NAMALWA (cell line): ENCODE data around the gene NRM.
A peak's percentile ranks its signal among the peaks of the same experiment; 100 is the strongest.
"Not testable (repeated sequence)": the region's sequence is repeated elsewhere in the genome, so short reads cannot be mapped to it uniquely, and the experiment has no call there.

Experiments
- DNase-seq: peaks from one replicate; pipeline ENCODE4 v3.0.0-alpha.2; 2015; ENCODE audit warnings: low spot score

NRM gene, protein sequence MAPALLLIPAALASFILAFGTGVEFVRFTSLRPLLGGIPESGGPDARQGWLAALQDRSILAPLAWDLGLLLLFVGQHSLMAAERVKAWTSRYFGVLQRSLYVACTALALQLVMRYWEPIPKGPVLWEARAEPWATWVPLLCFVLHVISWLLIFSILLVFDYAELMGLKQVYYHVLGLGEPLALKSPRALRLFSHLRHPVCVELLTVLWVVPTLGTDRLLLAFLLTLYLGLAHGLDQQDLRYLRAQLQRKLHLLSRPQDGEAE

DNA sequence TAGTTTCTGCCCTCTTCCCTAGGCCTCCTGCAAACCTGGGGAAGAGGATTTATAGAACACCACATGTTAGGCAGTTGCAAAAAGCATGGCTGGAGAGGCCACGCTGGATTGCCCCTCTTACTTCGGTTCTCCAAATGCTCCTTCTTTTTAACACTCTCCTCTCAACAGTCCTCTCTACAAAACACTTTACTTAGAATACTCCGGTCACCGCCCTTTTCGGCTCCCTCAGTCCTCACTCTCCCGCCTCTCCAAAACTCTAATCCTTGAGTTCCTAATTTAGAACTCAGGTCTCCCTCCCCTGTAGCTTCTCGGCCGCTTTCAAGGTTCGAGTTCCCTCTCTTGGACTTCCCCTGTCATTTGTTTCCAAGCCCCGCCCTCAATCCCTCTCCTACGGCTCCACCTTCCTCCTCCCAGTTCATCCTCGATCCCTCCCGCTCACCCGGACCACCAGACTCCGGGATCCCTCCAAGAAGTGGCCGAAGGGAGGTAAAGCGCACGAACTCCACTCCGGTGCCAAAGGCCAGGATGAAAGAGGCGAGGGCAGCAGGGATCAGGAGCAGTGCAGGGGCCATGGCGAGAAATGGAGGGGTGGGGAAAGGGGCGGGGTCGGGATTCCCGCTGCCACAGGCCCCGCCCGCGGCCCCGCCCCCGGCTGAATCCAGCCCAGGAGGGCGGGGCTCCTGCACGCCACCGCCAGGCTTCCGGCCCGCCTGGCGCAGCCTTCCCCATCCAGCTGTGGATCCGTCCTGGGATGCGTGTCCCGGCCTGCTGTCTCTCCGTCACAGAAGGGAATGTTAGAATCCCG is at the start of gene NRM:
NRM (minus strand) TSS at position 582 of the 805 bp plus-strand sequence; CDS start at position 572, 10 bp downstream.
- DNase-seq: peak; percentile 79

DNA sequence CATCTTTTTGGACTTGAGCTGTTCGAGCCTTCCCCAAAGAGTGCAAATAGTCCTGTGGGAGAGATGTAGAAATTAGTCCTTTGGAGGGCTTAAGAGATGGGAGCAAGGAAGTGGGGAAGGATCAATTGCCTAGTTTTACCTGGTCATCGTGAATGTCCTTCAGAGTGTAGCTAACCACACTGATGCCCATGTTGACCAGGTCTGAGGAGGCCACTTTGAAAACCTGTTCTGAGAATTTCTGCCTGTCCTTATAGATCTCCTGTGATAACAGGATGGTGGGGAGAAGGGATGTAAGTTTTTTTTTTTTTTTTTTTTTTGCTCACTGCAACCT is 49.7 kb upstream of the NRM start:
- DNase-seq: no peak

DNA sequence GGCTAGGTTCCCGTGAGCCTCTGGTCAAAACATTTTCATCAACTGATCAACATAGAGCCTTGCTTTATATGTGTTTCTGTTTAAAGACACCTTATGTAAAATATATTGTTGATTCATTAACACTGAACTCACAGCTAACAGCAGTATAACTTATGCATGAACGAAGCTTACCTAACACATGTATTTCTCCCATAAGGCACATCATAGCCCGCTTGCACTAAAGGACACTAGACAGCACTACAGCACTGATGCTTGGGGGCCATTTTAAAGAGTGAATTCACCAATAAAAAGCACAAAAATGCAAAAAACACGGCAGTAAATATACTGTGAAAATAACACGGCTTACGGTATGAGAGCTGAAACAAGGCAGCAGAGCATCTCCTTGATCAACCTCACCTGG is 47.7 kb upstream of the NRM start:
- no peak for DNase-seq

DNA sequence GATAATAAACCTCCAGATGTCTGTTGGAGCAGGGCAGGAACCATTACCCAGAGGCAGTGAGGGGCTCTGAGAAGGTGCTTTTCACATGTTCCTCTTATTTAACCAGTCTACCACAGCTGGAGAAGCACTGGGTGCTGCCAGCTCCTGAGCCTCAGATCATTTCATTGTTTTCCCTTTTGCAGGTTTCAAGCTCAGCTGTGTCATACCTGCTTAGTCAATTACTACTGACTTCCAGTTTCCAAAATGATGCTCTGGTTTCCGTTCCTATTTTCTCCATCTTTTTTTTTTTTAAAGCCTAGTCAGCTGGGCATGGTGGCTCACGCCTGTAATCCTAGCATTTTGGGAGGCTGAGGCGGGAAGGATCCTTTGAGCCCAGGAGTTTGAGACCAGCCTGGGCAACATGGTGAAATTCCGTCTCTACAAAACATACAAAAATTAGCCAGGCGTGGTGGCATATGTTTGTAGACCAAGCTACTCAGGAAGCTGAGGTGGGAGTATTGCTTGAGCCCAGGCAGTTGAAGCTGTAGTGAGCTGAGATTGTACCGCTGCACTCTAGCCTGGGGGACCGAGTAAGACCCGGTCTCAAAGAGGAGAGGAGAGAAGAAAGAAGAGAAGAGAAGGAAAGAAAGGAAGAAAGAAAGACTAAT is 45.0 kb upstream of the NRM start:
- DNase-seq: peak; percentile 35

DNA sequence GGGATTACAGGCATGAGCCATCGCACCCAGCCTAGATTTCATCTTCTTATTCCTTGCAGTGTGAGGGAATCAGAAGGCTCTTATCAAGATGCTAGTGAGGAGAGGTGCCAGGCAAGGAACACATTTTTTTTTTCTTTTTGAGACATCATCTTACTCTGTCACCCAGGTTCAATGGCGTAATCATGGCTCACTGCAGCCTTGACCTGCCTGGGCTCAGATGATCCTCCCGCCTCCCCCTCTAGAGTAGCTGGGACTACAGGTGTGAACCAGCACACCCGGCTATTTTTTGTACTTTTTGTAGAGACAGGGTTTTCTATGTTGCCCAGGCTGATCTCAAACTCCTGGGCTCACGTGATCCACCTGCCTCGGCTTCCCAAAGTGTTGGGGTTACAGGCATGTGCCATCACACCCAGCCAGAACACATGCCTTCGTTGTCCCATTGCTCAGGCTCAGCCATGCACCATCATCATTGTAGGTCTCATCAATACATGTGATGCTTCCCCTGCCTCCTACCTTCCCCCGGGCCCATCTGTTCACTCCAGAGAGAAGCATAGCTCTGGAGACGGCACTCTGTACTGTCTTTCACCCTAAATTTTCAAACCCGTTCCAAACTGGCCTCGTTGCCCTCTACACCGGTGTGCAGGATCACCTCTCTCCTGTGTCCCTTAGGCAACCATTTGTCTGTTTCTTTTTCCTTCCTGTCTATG is 41.6 kb upstream of the NRM start:
- DNase-seq: no peak

DNA sequence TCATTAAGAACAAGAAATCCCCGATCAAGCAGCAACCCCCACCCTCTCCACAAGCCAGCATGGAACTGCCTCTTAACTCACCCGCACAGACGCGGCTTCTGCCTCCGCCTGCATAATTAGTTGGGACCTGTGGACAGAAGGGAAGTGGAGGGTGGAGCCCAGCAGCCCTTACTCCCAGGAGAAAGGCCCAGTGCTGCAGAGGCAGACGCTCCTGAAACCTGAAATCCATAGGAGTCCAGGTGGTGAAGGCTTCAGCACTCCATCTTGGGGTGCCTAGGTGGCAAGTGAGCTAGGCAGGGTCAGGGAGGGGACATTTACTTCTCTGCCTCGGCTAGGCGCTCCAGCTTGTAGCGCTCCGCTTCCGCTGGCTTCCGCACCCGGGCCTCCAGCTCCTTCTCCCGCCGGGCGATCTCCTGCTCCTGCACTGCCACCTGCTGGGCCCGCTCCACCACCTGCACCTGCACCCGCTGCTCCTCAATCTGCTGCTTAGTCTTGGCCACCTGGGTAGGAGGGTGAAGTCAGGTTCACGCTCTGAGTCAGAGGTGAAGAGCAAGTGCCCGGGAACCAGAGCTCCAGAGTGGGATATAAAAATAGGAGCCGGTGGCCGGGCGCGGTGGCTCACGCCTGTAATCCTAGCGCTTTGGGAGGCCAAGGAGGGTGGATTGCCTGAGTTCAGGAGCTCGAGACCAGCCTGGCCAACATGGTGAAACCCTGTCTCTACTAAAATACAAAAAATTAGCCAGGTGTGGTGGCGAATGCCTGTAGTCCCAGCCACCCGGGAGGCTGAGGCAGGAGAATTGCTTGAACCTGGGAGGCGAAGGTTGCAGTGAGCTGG is 40.0 kb upstream of the NRM start:
- DNase-seq: peak; percentile 85

DNA sequence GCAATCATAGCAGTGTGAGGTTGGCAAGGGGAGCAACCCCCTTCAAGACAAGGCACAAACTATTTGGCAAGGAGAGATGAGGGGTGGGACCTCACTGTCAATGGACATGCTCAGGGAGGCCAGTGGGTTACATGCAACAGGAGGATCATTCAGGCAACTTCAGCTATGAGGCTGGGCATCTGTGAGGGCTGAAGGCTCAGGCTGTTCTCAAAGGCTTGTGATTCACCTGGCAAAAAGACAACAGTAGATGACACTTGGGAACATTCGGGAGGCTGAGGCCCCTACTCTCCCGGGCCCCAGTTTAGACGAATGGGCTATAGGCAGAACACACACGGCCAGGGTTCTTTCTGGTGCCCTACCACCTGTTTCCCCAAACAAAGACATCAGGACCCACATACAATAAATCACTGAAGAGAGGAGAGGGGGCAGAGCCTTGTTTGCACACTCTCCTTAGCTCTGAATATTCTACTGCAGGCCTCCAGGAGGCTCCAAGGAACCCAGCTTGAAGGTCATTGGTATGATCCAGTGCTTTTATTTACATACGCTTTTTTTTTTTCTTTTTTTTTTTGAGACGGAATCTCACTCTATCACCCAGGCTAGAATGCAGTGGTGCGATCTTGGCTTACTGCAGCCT is 37.3 kb upstream of the NRM start:
- DNase-seq: peak; percentile 46

DNA sequence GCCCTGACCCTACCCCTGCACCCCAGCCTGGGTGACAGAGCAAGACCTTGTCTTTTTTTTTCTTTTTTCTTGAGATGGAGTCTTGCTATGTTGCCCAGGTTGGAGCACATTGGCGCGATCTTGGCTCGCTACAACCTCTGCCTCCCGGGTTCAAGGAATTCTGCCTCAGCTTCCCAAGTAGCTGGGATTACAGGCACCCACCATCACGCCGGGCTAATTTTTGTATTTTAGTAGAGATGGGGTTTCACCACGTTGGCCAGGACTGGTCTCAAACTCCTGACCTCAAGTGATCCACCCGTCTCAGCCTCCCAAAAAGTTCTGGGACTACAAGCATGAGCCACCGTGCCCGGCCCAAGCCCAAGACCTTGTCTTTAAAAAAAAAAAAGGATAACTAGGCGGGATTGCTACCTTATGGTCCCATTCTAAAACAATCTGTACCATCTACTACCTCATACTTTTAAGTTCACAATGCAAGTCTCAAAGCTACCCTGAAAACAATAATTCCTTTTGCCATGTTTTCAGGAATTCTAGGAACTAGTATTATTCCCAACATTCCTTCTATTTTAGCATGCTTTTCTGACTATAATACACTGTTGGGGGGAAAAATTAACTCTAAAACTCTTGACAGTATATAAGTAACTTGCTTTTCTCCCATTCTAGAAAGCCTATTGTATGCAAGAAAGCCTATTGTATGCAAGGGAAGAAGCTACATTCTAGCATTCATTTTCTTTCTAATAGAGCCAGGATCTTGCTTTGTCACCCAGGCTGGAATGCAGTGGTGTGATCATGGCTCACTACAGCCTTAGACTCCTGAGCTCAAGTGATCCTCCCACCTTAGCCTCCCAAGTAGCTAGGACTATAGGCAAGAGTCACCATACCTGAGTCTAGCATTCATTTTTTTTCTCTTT is 36.0 kb upstream of the NRM start:
- no peak for DNase-seq

DNA sequence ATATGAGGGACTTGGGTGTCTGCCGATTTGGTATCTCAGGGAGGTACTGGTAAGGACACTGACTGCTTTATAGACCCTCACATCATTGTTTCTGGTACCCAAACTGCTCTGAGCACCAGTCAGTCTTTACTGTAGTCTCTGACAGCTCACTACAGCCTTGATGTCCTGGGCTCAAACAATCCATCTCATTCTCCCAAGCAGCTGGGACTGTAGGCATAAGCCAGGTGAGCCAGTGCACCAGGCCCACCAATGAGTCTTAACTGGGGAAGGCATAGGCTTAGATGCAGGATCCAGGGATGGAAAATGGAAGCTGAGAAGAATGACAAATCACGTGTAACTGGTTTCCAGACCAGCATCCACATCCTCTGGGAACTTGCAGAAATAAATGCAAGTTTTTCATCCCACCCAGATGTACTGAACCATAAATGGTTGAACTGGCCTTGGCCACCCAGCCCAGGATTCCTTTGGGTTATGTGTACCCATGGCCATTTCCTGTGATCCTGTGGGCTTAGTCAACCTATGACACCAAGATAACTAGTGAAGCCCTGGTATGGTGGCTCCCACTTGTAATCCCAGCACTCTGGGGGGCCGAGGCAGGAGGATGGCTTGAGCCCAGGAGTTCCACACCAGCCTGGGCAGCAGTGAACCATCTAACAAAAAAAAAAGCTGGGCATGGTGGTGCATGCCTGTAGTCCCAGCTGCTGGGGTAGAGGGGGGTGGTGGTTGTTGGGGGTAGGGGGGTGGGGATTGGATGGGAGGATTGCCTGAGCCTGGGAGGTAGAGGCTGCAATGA is 35.1 kb upstream of the NRM start:
- peak; percentile 36 for DNase-seq

DNA sequence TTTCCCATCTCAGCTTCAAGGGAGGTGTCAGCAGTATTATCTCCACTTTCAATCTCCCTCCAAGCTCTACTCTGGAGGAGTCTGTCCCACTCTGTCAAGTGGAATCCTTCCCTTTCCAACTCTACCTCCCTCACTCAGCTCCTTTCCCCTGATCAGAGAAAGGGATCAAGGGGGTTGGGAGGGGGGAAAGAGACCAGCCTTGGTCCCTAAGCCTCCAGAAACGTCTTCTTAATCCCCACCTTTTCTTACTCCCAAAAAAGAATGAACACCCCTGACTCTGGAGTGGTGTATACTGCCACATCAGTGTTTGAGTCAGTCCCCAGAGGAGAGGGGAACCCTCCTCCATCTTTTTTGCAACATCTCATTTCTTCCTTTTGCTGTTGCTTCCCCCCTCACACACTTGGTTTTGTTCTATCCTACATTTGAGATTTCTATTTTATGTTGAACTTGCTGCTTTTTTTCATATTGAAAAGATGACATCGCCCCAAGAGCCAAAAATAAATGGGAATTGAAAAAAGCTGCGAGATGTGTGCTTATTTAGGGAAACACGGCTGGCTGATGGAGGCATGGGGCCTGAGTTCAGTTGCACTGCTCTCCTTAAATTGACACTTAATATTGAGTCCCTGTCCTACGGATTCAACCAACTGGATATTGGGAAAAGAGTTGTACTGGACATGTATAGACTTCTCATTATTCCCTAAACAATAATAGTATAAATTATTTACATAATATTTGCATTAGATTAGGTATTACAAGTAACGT is 34.3 kb upstream of the NRM start:
- DNase-seq: no peak

DNA sequence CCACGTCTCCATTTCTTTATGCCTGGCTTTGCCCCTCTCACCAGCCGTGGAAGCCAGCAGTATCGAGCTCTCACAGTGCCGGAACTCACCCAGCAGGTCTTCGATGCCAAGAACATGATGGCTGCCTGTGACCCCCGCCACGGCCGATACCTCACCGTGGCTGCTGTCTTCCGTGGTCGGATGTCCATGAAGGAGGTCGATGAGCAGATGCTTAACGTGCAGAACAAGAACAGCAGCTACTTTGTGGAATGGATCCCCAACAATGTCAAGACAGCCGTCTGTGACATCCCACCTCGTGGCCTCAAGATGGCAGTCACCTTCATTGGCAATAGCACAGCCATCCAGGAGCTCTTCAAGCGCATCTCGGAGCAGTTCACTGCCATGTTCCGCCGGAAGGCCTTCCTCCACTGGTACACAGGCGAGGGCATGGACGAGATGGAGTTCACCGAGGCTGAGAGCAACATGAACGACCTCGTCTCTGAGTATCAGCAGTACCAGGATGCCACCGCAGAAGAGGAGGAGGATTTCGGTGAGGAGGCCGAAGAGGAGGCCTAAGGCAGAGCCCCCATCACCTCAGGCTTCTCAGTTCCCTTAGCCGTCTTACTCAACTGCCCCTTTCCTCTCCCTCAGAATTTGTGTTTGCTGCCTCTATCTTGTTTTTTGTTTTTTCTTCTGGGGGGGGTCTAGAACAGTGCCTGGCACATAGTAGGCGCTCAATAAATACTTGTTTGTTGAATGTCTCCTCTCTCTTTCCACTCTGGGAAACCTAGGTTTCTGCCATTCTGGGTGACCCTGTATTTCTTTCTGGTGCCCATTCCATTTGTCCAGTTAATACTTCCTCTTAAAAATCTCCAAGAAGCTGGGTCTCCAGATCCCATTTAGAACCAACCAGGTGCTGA is 33.3 kb upstream of the NRM start:
- DNase-seq: not testable (repeated sequence)

DNA sequence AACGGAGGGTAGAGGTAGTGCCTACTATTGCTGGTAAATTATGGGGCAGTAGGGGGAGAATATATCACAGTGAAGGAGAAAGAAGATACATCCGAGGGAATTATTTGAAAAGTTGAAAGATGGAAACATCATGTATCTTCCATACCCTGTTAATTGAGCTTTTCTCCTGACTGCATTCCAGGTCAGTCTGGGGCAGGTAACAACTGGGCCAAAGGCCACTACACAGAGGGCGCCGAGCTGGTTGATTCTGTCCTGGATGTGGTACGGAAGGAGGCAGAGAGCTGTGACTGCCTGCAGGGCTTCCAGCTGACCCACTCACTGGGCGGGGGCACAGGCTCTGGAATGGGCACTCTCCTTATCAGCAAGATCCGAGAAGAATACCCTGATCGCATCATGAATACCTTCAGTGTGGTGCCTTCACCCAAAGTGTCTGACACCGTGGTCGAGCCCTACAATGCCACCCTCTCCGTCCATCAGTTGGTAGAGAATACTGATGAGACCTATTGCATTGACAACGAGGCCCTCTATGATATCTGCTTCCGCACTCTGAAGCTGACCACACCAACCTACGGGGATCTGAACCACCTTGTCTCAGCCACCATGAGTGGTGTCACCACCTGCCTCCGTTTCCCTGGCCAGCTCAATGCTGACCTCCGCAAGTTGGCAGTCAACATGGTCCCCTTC is 32.5 kb upstream of the NRM start:
- not testable (repeated sequence) for DNase-seq

DNA sequence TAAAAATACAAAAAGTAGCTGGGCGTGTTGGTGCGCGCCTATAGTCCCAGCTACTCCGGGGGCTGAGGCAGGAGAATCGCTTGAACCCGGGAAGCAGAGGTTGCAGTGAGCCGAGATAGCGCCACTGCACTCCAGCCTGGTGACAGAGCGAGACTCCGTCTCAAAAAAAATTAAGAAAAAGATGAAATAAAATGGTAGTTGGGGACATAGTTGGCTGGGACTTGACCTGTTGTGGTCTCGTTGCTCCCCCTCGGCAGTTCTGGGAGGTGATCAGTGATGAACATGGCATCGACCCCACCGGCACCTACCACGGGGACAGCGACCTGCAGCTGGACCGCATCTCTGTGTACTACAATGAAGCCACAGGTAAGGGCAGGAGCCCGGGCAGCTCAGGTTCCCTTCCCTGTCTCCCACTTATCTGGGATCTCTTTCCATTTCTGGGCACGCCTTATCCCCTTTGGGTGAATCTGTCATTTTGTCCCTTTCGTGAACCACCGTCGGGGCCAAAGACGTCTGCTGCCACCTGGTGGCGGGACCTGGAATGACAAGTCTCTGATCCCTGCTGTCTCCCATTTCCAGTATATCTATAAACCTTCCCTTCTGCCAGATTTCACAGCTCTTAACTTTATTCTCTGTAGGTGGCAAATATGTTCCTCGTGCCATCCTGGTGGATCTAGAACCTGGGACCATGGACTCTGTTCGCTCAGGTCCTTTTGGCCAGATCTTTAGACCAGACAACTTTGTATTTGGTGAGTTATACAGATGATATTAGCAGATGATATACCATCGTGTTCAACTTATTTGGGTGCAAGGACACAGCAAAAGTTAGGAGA is 31.7 kb upstream of the NRM start:
- peak; percentile 83 for DNase-seq

DNA sequence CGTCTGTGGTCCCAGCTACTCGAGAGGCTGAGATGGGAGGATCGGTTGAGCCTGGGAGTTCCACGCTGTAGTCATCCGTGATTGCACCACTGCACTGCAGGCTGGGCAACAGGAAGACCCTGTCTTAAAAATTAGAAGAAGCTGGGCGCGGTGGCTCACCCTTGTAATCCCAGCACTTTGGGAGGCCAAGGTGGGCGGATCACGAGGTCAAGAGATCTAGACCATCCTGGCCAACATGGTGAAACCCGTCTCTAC is 31.2 kb upstream of the NRM start:
- not testable (repeated sequence) for DNase-seq

DNA sequence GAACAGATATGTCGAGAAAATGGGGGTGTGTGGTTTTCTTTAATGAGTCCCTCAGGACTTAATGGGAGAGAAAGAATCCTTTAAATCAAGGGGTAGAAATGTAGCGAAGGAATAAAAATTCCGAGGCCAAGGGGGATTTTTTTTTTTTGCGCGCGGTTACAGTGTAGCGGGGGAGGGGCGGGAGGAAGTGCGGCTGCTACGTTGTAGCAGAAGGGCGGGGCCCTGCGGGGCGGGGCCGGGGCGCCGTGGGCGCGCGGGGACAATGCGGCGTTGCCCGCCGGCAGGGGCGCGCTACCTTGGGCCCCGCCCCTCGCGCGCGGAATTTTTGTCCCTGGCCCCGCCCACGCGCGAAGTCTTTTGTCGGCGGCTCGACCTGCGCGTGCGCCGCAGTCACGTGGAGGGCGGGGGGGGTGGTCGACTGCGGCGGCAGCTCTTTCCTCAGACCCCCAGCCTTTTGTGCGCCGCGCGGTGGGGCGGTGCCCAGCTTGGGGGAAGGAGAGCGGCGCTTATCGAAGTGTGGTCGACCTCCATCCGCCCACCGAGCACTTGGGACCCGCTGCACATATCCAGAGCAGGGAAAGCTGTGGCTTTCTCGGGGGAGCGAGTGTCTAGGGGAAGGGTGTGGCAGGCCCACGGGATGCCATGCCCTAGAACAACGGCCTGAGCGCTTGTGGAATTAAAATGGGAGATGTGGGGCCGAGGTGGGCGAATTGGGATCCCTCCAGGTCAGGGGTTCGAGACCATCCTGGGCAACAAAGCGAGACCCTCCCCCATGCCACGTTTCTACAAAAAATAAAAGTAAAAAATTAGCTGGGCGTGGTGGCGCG is 30.6 kb upstream of the NRM start:
- peak; percentile 92 for DNase-seq
